ENCODE results near the gene TAS2R7. TPM values are rescaled to one million over a fixed set of nuclear protein-coding genes. Genes with fewer than 3 reads are reported as not detected.

Gene TAS2R7
- total and polyA plus RNA-seq, 2 donors (not counting 1 experiment from before 2014, with no cell fraction given): not detected

DNA sequence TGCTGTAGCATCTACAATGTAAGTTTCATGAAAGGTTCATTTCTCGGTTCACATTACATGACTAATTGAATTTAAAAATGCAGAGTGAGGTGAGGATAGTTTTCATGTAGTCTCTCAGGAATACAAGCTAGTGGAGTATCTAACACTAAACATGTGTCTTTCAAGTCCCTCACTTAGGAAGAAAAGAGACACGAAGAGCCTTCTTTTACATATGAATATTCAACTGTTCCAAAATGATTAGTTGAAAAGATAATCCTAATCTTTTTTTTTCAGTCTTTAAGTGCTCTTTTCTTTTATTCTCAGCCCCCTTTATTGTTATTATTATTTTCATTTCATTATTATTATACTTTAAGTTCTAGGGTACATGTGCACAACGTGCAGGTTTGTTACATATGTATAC lies 36.0 kb upstream of the TAS2R7 start:
- no peak for ATAC-seq (ENCODE audit: low read depth)
- no peak overlapping the region for H3K27ac Mint-ChIP-seq

DNA sequence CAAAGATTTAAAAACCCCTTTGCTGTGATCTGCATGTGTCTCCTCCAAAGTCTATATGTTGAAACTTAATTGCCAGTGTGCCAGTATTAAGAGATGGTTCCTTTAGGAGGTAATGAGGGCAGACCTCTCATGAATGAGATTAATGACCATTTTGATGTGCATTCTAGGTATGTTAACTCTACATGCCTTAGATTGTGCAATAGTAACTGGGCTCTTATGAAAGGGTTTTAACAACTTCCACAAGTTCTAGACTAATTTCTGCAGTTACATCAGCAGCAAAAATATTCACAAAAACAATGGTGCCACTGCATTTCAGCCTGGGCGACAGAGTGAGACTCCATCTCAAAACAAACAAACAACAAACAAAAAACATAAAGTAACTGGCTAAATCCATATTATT lies 27.6 kb upstream of the TAS2R7 start:
- Histone ChIP-seq H3K4me1 (ENCODE audit: control insufficient read depth in 2 of 2, insufficient read depth in 2 of 2, low read length in 2 of 2) (no peaks in the 10 kb centered on the region), H3K9ac (ENCODE audit: low read length) (no peak overlapping the region), H2AFZ (ENCODE audit: insufficient read depth, low read depth, low read length, poor library complexity, severe bottlenecking) (no peak overlapping the region), H3K4me3 (ENCODE audit: control extremely low read depth in 1 of 5, extremely low read depth in 1 of 5, insufficient read depth in 1 of 5, low read depth in 2 of 5, low read length in 4 of 5) (no peak overlapping the region), H4K20me1 (ENCODE audit: control insufficient read depth, insufficient read depth, low read length, poor library complexity, severe bottlenecking) (no peaks in the 10 kb centered on the region), H3K4me2 (replicated peaks; ENCODE audit: low read depth, low read length, poor library complexity, severe bottlenecking) (no peak overlapping the region), H3K9me3 (ENCODE audit: control extremely low read depth in 1 of 3, control insufficient read depth in 2 of 3, insufficient read depth in 1 of 3, low read length in 2 of 3) (peaks cover 0 to 3% (median 0%) of the 10 kb centered on the region in 3 donors), H3K79me2 (ENCODE audit: control insufficient read depth, insufficient read depth, low read length) (no peaks in the 10 kb centered on the region), H3K36me3 (replicated peaks in 1 of 2; ENCODE audit: control extremely low read depth in 1 of 2, control insufficient read depth in 1 of 2, extremely low read depth in 1 of 2, insufficient read depth in 2 of 2, low read length in 1 of 2) (no peaks in the 10 kb centered on the region), H3K27me3 (replicated peaks in 1 of 4; ENCODE audit: control extremely low read depth in 1 of 4, control insufficient read depth in 3 of 4, insufficient read depth in 4 of 4, low read length in 3 of 4) (no peaks in the 10 kb centered on the region), H3K27ac (ENCODE audit: low read length in 2 of 2) (no peak overlapping the region)
- no peak for TF ChIP-seq EZH2 (IDR thresholded peaks at IDR 0.05; ENCODE audit: borderline replicate concordance, insufficient read depth, low read depth, low read length, poor library complexity, severe bottlenecking)
- TF ChIP-seq, protein P1, sequence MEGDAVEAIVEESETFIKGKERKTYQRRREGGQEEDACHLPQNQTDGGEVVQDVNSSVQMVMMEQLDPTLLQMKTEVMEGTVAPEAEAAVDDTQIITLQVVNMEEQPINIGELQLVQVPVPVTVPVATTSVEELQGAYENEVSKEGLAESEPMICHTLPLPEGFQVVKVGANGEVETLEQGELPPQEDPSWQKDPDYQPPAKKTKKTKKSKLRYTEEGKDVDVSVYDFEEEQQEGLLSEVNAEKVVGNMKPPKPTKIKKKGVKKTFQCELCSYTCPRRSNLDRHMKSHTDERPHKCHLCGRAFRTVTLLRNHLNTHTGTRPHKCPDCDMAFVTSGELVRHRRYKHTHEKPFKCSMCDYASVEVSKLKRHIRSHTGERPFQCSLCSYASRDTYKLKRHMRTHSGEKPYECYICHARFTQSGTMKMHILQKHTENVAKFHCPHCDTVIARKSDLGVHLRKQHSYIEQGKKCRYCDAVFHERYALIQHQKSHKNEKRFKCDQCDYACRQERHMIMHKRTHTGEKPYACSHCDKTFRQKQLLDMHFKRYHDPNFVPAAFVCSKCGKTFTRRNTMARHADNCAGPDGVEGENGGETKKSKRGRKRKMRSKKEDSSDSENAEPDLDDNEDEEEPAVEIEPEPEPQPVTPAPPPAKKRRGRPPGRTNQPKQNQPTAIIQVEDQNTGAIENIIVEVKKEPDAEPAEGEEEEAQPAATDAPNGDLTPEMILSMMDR (IDR thresholded peaks at IDR 0.05): no peak
- WGBS (ENCODE audit: insufficient coverage): no CpG with 5 or more reads among the region's 1 CpG
- DNase-seq (no peak), ATAC-seq (ENCODE audit: low read depth) (no peak)
- H3K27me3 Mint-ChIP-seq: no peaks in the 10 kb centered on the region
- H3K9me3 Mint-ChIP-seq (ENCODE audit: insufficient read depth): no peaks in the 10 kb centered on the region
- CTCF ChIA-PET: no interaction called here
- no peak overlapping the region for H3K4me3 Mint-ChIP-seq
- H3K4me1 Mint-ChIP-seq: no peaks in the 10 kb centered on the region
- H3K27ac Mint-ChIP-seq: no peak overlapping the region
- POLR2A ChIA-PET: no interaction called here
- intact Hi-C loops (cut with micrococcal nuclease): no loop called here

More for the DNA sequence above, 36.0 kb upstream of the TAS2R7 start:
- TF ChIP-seq, protein P1 (IDR thresholded peaks at IDR 0.05): no peak
- TF ChIP-seq EZH2 (IDR thresholded peaks at IDR 0.05; ENCODE audit: borderline replicate concordance, insufficient read depth, low read depth, low read length, poor library complexity, severe bottlenecking): no peak
- ChIA-PET POLR2A (no interaction called here), CTCF (no interaction called here)
- H3K4me3 ChIP-seq (ENCODE audit: control extremely low read depth in 1 of 5, extremely low read depth in 1 of 5, insufficient read depth in 1 of 5, low read depth in 2 of 5, low read length in 4 of 5): no peak overlapping the region
- peaks cover 0 to 1% (median 0%) of the 10 kb centered on the region in 3 donors for H3K9me3 ChIP-seq (ENCODE audit: control extremely low read depth in 1 of 3, control insufficient read depth in 2 of 3, insufficient read depth in 1 of 3, low read length in 2 of 3)
- intact Hi-C loops (cut with micrococcal nuclease): no loop called here
- no CpG with 5 or more reads among the region's 3 CpGs for WGBS (ENCODE audit: insufficient coverage)
- no peak overlapping the region for H3K9ac ChIP-seq (ENCODE audit: low read length)
- H3K36me3 ChIP-seq (replicated peaks in 1 of 2; ENCODE audit: control extremely low read depth in 1 of 2, control insufficient read depth in 1 of 2, extremely low read depth in 1 of 2, insufficient read depth in 2 of 2, low read length in 1 of 2): no peaks in the 10 kb centered on the region
- no peaks in the 10 kb centered on the region for H4K20me1 ChIP-seq (ENCODE audit: control insufficient read depth, insufficient read depth, low read length, poor library complexity, severe bottlenecking)
- H3K4me1 Mint-ChIP-seq: no peaks in the 10 kb centered on the region
- no peak overlapping the region for H3K27ac ChIP-seq (ENCODE audit: low read length in 2 of 2)
- H3K4me3 Mint-ChIP-seq: no peak overlapping the region
- no peaks in the 10 kb centered on the region for H3K27me3 Mint-ChIP-seq
- peaks cover 2% of the 10 kb centered on the region for H3K9me3 Mint-ChIP-seq (ENCODE audit: insufficient read depth)
- no peaks in the 10 kb centered on the region for H3K27me3 ChIP-seq (replicated peaks in 1 of 4; ENCODE audit: control extremely low read depth in 1 of 4, control insufficient read depth in 3 of 4, insufficient read depth in 4 of 4, low read length in 3 of 4)
- DNase-seq: no peak
- H3K4me1 ChIP-seq (ENCODE audit: control insufficient read depth in 2 of 2, insufficient read depth in 2 of 2, low read length in 2 of 2): no peaks in the 10 kb centered on the region
- no peak overlapping the region for H3K4me2 ChIP-seq (replicated peaks; ENCODE audit: low read depth, low read length, poor library complexity, severe bottlenecking)
- H3K79me2 ChIP-seq (ENCODE audit: control insufficient read depth, insufficient read depth, low read length): no peaks in the 10 kb centered on the region
- no peak overlapping the region for H2AFZ ChIP-seq (ENCODE audit: insufficient read depth, low read depth, low read length, poor library complexity, severe bottlenecking)
